HAP-1 (cell line): ENCODE results near the gene MTMR2.

ENCODE experiments used
- DNase-seq, 2 experiments: peaks; one replicate each; pipeline ENCODE4 v3.0.0-alpha.2; 2016 to 2020; ENCODE audit warnings: low spot score in 2 of 2
- H3K27me3 ChIP-seq: fragments of 250-450 bp; sonication (Bioruptor Pico); 2 replicates; pipeline ENCODE4 v1.5.1; 2020; ENCODE audit warnings: low read depth, mild to moderate bottlenecking, moderate library complexity
- H3K36me3 ChIP-seq: fragments of 250-450 bp; sonication (Bioruptor Pico); replicated peaks from 2 replicates; pipeline ENCODE4 v1.5.1; 2020; ENCODE audit warnings: mild to moderate bottlenecking
- H3K4me1 ChIP-seq: fragments of 250-450 bp; sonication (Bioruptor Pico); 2 replicates; pipeline ENCODE4 v1.5.1; 2020; ENCODE audit warnings: mild to moderate bottlenecking
- H3K4me3 ChIP-seq: fragments of 250-450 bp; sonication (Bioruptor Pico); 2 replicates; pipeline ENCODE4 v1.5.1; 2020; ENCODE audit warnings: mild to moderate bottlenecking, moderate library complexity
- H3K9me3 ChIP-seq: fragments of 250-450 bp; sonication (Bioruptor Pico); 2 replicates; pipeline ENCODE4 v1.5.1; 2020; ENCODE audit warnings: mild to moderate bottlenecking, moderate library complexity
- in situ Hi-C: fragments of 300-500 bp; cut with MboI; formaldehyde crosslinking; loops from 3 replicates; pipeline ENCODE4 v1.14.3; 2020; ENCODE audit warnings: low sequenced_read_pairs, inconsistent platforms, mixed read lengths

MTMR2 gene

DNA sequence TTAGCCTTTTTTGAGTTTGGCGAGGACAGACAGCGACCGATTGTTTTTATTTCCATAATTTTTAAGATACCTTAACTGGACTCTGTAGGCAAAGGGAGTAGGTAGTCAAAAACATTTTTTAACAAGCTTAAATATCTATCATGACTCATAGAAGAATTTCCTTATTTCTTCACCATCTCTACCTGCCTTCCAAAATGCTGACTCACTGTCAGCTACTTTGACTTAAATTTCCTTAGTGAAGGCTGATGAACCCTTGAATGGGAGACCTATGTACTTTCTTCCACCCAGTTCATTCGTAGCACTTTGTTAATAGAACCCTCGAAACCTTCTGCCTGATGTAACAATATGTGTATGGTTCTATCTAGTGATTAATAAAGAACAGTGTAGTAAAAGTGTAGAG is 1.1 kb upstream of the MTMR2 start:
- Histone ChIP-seq H3K4me1 (peaks cover 23% of the 10 kb centered on the region), H3K4me3 (peak overlapping the region; percentile 86; the same call in 1 of the 2 replicates), H3K9me3 (no peaks in the 10 kb centered on the region), H3K36me3 (no peaks in the 10 kb centered on the region), H3K27me3 (no peaks in the 10 kb centered on the region)
- no peak for DNase-seq
- in situ Hi-C loops, result no loop called here

DNA sequence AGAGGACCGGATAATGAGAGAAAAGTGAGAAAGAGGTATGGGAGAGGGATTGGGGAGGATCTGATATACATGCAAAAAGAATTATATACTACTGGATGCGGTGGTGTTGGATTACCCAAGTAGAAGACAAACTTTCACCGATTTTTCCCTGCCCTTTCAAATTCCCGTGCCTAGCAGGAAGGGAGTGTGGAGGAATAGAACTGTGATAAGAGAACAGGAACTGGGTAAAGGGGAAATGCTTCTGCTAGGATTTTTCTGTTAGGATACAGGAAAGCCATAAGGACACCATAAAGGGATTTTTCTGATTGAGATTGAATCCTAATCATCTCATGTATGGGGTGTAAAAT is 480 bp upstream of the MTMR2 start:
- in situ Hi-C loops, result no loop called here
- peak in 1 of 2 experiments; percentile 39 for DNase-seq
- Histone ChIP-seq H3K36me3 (no peaks in the 10 kb centered on the region), H3K4me1 (peaks cover 29% of the 10 kb centered on the region), H3K27me3 (no peaks in the 10 kb centered on the region), H3K9me3 (no peaks in the 10 kb centered on the region), H3K4me3 (peak overlapping the region; percentile 86)

DNA sequence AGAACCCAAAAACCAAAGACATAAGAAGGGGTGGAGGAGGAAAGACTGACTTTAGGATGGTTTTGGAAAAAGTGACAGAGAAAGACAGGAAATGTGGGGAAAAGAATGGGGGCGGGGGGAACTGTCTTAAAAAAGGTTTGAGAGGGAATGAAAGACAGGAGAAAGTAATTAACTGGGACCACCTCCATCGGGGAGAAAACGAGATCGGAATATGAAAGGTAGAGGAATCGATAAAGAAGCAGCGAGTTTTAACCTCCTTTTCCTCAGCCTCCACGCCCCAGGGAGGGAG is 524 bp downstream of the MTMR2 start:
- Histone ChIP-seq H3K27me3 (no peaks in the 10 kb centered on the region), H3K36me3 (no peaks in the 10 kb centered on the region), H3K4me1 (peaks cover 29% of the 10 kb centered on the region), H3K4me3 (peak overlapping the region; percentile 86), H3K9me3 (no peaks in the 10 kb centered on the region)
- in situ Hi-C loops, result no loop called here
- no peak for DNase-seq

DNA sequence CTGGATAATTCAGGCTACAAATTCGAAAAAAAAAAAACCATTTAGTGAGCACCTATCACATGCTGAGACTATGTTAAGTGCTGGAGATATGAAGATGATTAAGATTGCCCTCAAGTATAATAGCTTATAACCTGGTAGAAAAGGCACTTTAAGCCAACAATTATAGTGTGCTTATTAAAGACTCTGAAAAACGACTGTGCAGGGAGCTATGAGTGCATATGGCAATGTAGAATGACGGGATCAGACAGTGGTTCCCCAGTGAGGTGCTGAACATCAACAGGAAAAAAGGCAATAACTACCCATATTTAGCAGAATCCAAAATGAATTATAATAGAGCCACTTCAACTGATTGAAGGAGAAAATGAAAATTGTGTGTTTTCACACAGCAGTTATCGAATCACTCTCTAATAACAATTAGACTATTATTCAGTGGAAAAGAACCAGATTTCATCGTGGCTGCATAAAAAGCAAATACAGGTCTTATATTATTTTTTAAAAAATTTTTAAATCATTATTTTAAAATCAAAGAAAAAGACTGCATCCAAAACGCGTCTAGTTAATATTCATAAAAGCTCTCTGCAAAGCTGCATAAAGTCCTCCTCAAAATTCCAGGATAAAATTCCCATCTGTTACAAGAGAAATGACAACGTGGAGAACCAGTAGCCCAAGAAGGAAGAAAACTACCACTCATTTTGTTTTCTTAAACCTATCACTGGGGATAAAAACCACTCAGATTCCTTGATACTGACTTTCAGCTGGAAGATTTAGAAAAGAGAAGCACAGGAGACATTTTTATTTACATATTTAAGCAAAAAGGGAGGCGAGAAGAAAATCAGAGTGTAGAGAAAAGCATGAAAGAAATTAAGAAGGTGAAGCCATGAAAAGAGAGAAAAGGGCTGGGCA is 1.1 kb downstream of the MTMR2 start:
- in situ Hi-C loops, result no loop called here
- H3K36me3 ChIP-seq, result no peaks in the 10 kb centered on the region

DNA sequence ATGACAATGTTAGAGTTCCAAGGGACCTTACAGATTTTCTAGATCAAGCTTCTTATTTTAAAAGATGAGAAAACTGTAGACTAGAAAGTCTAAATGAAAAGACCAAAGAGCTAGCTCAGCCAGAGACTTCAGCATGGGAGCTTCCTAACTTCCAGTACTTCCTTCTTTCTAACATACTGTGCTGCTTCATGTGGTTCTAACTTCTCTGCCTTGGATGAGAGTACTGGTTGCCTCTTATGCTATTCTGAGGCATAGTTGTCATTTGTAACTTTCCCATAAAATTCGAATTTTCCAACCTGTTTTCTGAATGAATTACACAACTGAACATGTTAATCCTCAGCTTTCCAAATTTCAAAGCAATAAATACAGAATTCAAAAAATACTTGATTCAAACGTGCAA is 1.8 kb downstream of the MTMR2 start:
- Histone ChIP-seq H3K4me1 (peaks cover 35% of the 10 kb centered on the region), H3K36me3 (no peaks in the 10 kb centered on the region), H3K27me3 (no peaks in the 10 kb centered on the region), H3K9me3 (no peaks in the 10 kb centered on the region), H3K4me3 (peak overlapping the region; percentile 86)
- DNase-seq, result no peak
- in situ Hi-C loops, result no loop called here

More for the DNA sequence above, 1.1 kb downstream of the MTMR2 start:
- H3K27me3 ChIP-seq, result no peaks in the 10 kb centered on the region
- peaks cover 29% of the 10 kb centered on the region for H3K4me1 ChIP-seq
- H3K9me3 ChIP-seq, result no peaks in the 10 kb centered on the region
- peak in 1 of 2 experiments; percentile 26 for DNase-seq
- H3K4me3 ChIP-seq, result peak overlapping the region; percentile 86

DNA sequence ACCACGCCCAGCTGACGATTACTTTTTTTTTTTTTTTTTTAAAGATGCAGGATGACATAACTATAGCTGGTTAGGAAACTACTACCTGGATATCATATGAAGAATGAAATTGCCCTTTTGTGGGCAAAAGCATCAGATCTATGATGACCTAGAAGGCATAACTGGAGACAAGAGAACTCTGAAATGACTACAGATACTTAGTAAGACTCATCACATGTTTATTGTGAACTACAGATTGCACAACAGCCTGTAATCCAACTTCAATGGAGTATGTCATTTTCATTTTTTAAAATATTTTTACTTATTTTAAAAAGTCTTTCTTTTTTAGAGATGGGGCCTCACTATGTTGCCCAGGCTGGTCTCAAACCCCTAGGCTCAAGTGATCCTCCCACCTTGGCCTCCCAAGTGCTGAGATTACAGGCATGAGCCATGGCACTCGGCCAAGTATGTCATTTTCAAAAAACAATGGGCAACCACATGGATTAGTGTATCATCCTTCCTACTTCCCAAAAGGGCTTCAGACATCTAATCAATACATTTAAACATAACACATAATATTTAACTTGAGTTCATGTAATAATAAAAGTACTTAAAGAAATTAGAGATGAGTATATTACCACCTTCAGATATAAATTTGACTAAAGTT is 3.3 kb downstream of the MTMR2 start:
- H3K27me3 ChIP-seq, result no peaks in the 10 kb centered on the region
- H3K4me3 ChIP-seq, result no peak overlapping the region
- in situ Hi-C loops, result no loop called here
- no peak for DNase-seq
- peaks cover 40% of the 10 kb centered on the region for H3K4me1 ChIP-seq
- no peaks in the 10 kb centered on the region for H3K9me3 ChIP-seq
- no peaks in the 10 kb centered on the region for H3K36me3 ChIP-seq

DNA sequence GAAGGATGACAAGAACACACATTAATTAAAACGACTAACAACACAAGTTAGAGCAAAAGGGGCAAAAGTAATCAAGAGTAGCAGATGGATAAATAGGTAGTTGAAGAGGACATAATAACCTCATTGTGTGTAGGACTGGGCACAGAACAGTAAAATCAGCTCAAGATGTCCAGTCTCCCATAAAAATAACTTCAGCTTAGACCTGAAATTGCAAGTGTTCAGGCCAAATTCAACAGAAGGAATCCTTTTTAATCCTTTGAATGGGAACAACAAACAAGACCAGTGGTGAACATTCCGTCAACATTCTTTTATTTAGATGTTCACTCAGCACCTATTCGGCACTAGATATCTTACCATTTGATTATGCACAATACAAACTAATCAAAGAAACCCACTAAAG is 4.4 kb downstream of the MTMR2 start:
- peak in 1 of 2 experiments; percentile 17 for DNase-seq
- H3K9me3 ChIP-seq, result no peaks in the 10 kb centered on the region
- no peaks in the 10 kb centered on the region for H3K27me3 ChIP-seq
- H3K4me3 ChIP-seq, result no peak overlapping the region
- peaks cover 35% of the 10 kb centered on the region for H3K4me1 ChIP-seq
- H3K36me3 ChIP-seq, result no peaks in the 10 kb centered on the region
- in situ Hi-C loops, result no loop called here

DNA sequence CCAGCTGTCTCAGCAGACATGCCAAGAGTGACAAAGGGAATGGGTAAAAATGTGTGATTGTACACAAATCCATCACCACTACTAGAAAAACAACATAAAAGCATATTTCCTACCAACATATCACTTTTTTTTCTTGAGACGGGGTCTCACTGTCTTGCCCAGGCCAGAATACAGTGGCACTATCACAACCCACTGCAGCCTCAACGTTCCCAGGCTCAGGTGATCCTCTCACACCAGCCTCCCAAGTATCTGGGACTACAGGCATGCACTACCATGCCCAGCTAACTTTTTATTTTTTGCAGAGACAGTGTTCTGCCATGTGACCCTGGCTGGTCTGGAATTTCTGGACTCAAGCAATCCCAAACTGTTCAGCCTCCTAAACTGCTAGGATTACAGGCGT is 5.2 kb downstream of the MTMR2 start:
- H3K36me3 ChIP-seq, result no peaks in the 10 kb centered on the region
- H3K4me3 ChIP-seq, result no peak overlapping the region
- H3K27me3 ChIP-seq, result no peaks in the 10 kb centered on the region
- no peaks in the 10 kb centered on the region for H3K9me3 ChIP-seq
- in situ Hi-C loops, result no loop called here
- peaks cover 33% of the 10 kb centered on the region for H3K4me1 ChIP-seq
- DNase-seq, result no peak

DNA sequence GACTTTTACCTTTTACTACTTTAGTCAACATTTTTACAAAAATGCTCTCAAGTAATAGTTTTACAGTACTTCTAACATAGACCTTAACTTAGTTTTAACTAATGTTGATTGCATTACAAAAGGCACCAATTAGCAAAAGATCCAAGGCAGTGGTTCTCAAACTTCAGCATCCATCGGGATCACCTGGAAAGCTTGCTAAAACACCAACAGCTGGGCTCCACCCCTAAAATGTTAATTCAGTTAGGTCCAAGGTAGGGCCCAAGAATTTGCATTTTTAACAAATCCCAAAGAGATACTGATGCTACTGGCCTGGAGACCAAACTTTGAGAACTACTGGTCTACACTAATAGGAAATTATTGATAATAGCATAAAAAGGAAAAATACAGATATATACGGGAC is 5.9 kb downstream of the MTMR2 start:
- Histone ChIP-seq H3K4me1 (peaks cover 33% of the 10 kb centered on the region), H3K36me3 (no peaks in the 10 kb centered on the region), H3K9me3 (no peaks in the 10 kb centered on the region), H3K4me3 (no peak overlapping the region), H3K27me3 (no peaks in the 10 kb centered on the region)
- in situ Hi-C loops, result no loop called here
- DNase-seq, result no peak

DNA sequence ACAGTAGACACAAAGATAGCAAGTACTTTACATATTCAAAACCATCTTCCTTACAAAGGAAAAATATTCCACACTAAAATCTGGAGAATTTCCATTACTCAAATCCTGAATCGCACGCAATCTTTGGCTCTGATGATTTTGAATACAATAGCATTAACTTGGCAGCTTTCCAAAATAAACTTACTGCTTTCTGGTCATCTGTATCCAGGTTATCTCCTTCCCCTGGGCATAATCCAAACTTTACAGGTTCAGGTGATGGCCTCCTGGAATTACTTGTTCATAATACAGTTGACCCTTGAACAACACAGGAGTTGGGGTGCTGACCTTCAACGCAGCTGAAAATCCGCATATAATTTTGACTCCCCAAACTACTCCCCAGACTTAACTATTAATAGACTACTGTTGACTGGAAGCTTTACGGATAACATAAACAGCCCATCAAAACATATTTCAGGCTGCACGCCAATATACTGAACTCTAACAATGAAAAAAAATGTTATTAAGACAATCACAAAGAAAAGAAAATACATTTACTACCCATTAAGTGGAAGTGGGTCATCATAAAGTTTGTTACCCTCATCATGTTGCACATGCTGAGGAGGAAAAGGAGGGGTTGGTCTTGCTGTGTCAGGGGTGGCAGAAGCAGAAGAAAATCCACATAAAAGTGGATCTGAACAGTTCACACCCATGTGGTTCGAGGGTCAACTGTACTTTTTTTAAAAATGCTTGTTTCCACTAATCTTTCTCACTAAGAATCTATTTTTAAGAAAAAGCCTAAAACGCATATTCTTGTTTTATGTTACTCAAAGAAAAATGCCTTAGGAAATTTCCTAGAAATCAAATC is 6.5 kb downstream of the MTMR2 start:
- Histone ChIP-seq H3K4me3 (no peak overlapping the region), H3K36me3 (no peaks in the 10 kb centered on the region), H3K9me3 (no peaks in the 10 kb centered on the region), H3K27me3 (no peaks in the 10 kb centered on the region), H3K4me1 (peaks cover 29% of the 10 kb centered on the region)
- in situ Hi-C loops, result no loop called here
- peak in 1 of 2 experiments; percentile 44 for DNase-seq

DNA sequence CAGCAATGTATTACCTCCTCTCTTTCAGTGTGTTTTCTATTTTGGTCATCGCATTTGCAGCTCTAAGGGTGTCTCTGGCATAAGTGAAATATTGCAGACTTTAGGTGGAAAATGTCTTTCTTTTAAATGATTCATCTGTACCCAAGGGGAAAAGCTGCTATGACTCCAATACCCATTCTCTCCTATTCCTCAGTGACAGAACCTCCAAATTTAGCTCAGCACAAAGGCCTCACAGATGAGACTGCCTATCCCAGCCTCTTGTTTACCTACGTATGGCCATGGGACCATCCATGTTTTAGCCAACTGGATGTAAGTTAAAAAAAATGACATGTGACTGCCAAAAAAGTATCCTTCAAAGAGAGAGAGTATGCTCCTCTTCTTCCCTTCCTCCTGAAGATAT is 7.9 kb downstream of the MTMR2 start:
- Histone ChIP-seq H3K9me3 (no peaks in the 10 kb centered on the region), H3K36me3 (no peaks in the 10 kb centered on the region), H3K27me3 (no peaks in the 10 kb centered on the region), H3K4me3 (no peak overlapping the region), H3K4me1 (peaks cover 21% of the 10 kb centered on the region)
- in situ Hi-C loops, result no loop called here
- DNase-seq, result no peak

DNA sequence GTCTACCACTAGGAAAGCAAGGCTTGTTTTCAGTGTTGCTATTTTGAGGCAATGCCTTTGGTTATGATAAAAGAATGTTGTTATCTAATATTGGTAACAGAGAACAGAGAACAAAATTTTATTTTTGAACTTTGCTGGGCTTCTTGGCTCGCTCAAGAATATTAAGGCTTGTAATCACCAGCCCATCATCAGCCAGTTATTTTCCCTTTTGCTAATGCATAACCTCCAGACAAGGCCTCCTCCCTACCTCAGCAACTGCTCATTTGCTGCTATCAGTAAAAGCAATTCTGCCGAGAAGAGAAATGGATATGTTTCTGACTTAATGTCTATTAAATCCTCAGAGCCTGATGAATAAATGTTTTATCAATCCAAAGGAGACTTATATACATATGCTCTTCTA is 8.9 kb downstream of the MTMR2 start:
- no peak for DNase-seq
- Histone ChIP-seq H3K4me3 (no peak overlapping the region), H3K27me3 (no peaks in the 10 kb centered on the region), H3K9me3 (no peaks in the 10 kb centered on the region), H3K4me1 (peaks cover 18% of the 10 kb centered on the region), H3K36me3 (no peaks in the 10 kb centered on the region)
- in situ Hi-C loops, result no loop called here

DNA sequence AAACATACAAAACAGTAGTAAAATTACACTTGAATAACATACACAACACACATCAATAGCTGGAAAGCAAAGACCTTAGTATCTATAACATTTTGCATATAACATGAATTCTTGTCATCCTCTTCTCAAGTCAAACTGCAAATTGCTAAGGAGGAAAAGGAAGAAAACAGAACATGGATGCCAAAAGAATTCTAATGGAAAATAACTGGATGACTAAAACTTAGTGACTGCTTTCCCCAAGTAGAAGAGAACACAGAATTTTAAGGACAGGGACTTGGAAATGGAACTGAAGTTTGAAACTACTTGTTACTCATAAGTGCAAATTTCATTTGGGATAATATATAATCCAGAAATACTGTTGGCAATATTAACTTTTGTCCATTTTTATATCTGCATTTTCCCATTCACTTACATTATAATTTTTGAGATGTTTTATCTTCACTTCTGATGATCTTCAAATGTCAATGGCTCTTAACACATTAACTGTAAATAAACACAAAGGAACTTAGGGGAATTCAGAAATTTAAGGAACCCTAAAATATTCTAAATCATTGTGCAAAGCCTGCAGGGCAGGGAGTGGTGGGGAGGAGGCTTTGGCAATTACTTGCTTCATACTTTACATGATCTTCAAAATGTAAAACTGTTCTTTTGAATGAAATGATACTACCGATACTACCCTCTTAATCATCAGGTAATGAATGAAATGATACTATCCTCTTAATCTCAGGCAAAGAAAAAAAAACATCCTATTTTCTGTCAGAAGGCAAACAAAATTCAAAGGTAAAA is 9.9 kb downstream of the MTMR2 start:
- H3K4me3 ChIP-seq, result no peak overlapping the region
- H3K9me3 ChIP-seq, result no peaks in the 10 kb centered on the region
- no peaks in the 10 kb centered on the region for H3K27me3 ChIP-seq
- peaks cover 11% of the 10 kb centered on the region for H3K4me1 ChIP-seq
- no peaks in the 10 kb centered on the region for H3K36me3 ChIP-seq
- no peak for DNase-seq
- in situ Hi-C loops, result no loop called here
